HepG2 (cell line): ENCODE measurements around the gene BSG. TPM values are rescaled to one million over a fixed set of nuclear protein-coding genes. Genes with fewer than 3 reads are reported as not detected.

Source experiments
- DMTF1 ChIP-seq: sonication (generic); formaldehyde crosslinking; IDR thresholded peaks from 2 replicates; pipeline ENCODE4 v1.4.0; 2020; ENCODE audit warnings: mild to moderate bottlenecking, missing genetic modification reagents
- KAT7 ChIP-seq: IDR thresholded peaks from 2 replicates; pipeline ENCODE4 v1.6.1; 2018; ENCODE audit warnings: borderline replicate concordance, missing compliant biosample characterization
- KLF9 ChIP-seq: IDR thresholded peaks from 2 replicates; pipeline ENCODE4 v1.6.1; 2016; ENCODE audit warnings: low read depth
- NAIF1 ChIP-seq: sonication (generic); formaldehyde crosslinking; IDR thresholded peaks from 2 replicates; pipeline ENCODE4 v1.5.0; 2020; ENCODE audit warnings: mild to moderate bottlenecking, missing genetic modification reagents, borderline replicate concordance
- NFAT5 ChIP-seq: sonication (generic); formaldehyde crosslinking; IDR thresholded peaks from 2 replicates; pipeline ENCODE4 v1.4.0; 2020; ENCODE audit warnings: missing genetic modification reagents
- NRL ChIP-seq: sonication (generic); formaldehyde crosslinking; IDR thresholded peaks from 2 replicates; pipeline ENCODE4 v1.5.0; 2020; ENCODE audit warnings: missing genetic modification reagents, mild to moderate bottlenecking, moderate library complexity, borderline replicate concordance
- REPIN1 ChIP-seq: sonication (generic); formaldehyde crosslinking; IDR thresholded peaks from 2 replicates; pipeline ENCODE4 v1.8.0; 2022; ENCODE audit warnings: missing genetic modification reagents, low read depth, mild to moderate bottlenecking, borderline replicate concordance
- RXRB ChIP-seq: IDR thresholded peaks from 2 replicates; pipeline ENCODE4 v1.6.1; 2016; ENCODE audit warnings: borderline replicate concordance, missing genetic modification reagents, missing compliant biosample characterization
- SMARCC2 ChIP-seq: fragments of 450-650 bp; IDR thresholded peaks from 2 replicates; pipeline ENCODE4 v1.6.1; 2017; ENCODE audit warnings: antibody characterized with exemption, mild to moderate bottlenecking
- ZBTB1 ChIP-seq: sonication (generic); formaldehyde crosslinking; IDR thresholded peaks from 2 replicates; pipeline ENCODE4 v1.4.0; 2020; ENCODE audit warnings: missing genetic modification reagents, borderline replicate concordance
- ZBTB14 ChIP-seq: sonication (generic); formaldehyde crosslinking; IDR thresholded peaks from 2 replicates; pipeline ENCODE4 v1.4.0; 2020; ENCODE audit warnings: missing genetic modification reagents
- ZIK1 ChIP-seq: sonication (generic); formaldehyde crosslinking; IDR thresholded peaks from 2 replicates; pipeline ENCODE4 v1.5.0; 2020; ENCODE audit warnings: mild to moderate bottlenecking, low read depth, missing genetic modification reagents, borderline replicate concordance
- ZNF121 ChIP-seq: sonication (generic); formaldehyde crosslinking; IDR thresholded peaks from 2 replicates; pipeline ENCODE4 v1.5.0; 2020; ENCODE audit warnings: mild to moderate bottlenecking, missing genetic modification reagents
- ZNF253 ChIP-seq: sonication (generic); formaldehyde crosslinking; IDR thresholded peaks from 2 replicates; pipeline ENCODE4 v1.8.0; 2022; ENCODE audit warnings: mild to moderate bottlenecking, missing genetic modification reagents, borderline replicate concordance
- ZNF350 ChIP-seq: sonication (generic); formaldehyde crosslinking; IDR thresholded peaks from 2 replicates; pipeline ENCODE4 v1.4.0; 2020; ENCODE audit warnings: mild to moderate bottlenecking, low read depth, missing genetic modification reagents, borderline replicate concordance
- ZNF431 ChIP-seq: sonication (generic); formaldehyde crosslinking; IDR thresholded peaks from 2 replicates; pipeline ENCODE4 v1.9.0; 2022; ENCODE audit warnings: missing genetic modification reagents, low read depth, mild to moderate bottlenecking, borderline replicate concordance
- ZNF703 ChIP-seq: sonication (generic); formaldehyde crosslinking; IDR thresholded peaks from 2 replicates; pipeline ENCODE4 v1.5.1; 2020; ENCODE audit warnings: missing genetic modification reagents, mild to moderate bottlenecking, moderate library complexity, borderline replicate concordance
- ZNF816 ChIP-seq: sonication (generic); formaldehyde crosslinking; IDR thresholded peaks from 2 replicates; pipeline ENCODE4 v1.8.0; 2022; ENCODE audit warnings: missing genetic modification reagents, mild to moderate bottlenecking, borderline replicate concordance
- ZNF83 ChIP-seq: sonication (generic); formaldehyde crosslinking; IDR thresholded peaks from 2 replicates; pipeline ENCODE4 v1.4.0; 2020; ENCODE audit warnings: missing genetic modification reagents, mild to moderate bottlenecking, borderline replicate concordance
- polyA plus RNA-seq, 8 experiments: library from polyadenylated mRNA; depleted of rRNA in 3 of 8; stranded (reverse) in 7 of 8; unstranded in 1 of 8; fragments of >200 nt; fragmentation: Illumina TruSeq in 4 of 8; extraction: Trizol in 4 of 8; gene quantifications; 2 replicates each; pipeline versions ENCODE4 v1.2.1 to v1.2.3, GENCODE V29; 2011 to 2016; ENCODE audit warnings: low read depth in 4 of 8, missing spikeins in 1 of 8, mixed read lengths in 1 of 8; ENCODE audit not compliant: insufficient read depth in 1 of 8
- total RNA-seq, 5 experiments: library from RNA; depleted of rRNA; stranded (reverse); fragments of >200 nt; fragmentation: Illumina TruSeq; extraction: Trizol; gene quantifications; 2 replicates each; pipeline ENCODE4 v1.2.3, GENCODE V29; 2016; ENCODE audit warnings: low read depth in 1 of 5

Gene BSG
- total and polyA plus RNA-seq, 2 of the 13 experiments (the other 11 are each of a cell fraction or from before 2014, with no cell fraction given): 309 to 754 TPM

GRCh38 chr19:531753-532560 is 40.4 kb upstream of the BSG start, which contains the start of gene CDC34 (continued):
- TF ChIP-seq ZBTB1 (CRISPR knock-in tag) (no peak), RXRB (CRISPR knock-in tag) (no peak), ZNF431 (CRISPR knock-in tag) (no peak), ZNF83 (CRISPR knock-in tag) (no peak), NFAT5 (CRISPR knock-in tag) (no peak), ZNF350 (no peak), ZNF121 (no peak), KAT7 (CRISPR knock-in tag) (no peak), SMARCC2 (no peak), ZIK1 (no peak), KLF9 (CRISPR knock-in tag) (no peak), DMTF1 (CRISPR knock-in tag) (no peak), NRL (CRISPR knock-in tag) (no peak), NAIF1 (no peak), REPIN1 (CRISPR knock-in tag) (no peak), ZBTB14 (CRISPR knock-in tag) (no peak), ZNF816 (CRISPR knock-in tag) (no peak), ZNF703 (CRISPR knock-in tag) (no peak), ZNF253 (no peak)
